ACC112 (cell line): ENCODE data around the gene BMP8B.
A peak's percentile ranks its signal among the peaks of the same experiment; 100 is the strongest.
"Not testable (repeated sequence)": the region's sequence is repeated elsewhere in the genome, so short reads cannot be mapped to it uniquely, and the experiment has no call there.

Experiments used
- H2AFZ ChIP-seq: fragments of 200-600 bp; sonication (generic); one replicate; pipeline ENCODE4 v1.6.0; 2017; ENCODE audit warnings: antibody characterized with exemption, low read length; ENCODE audit not compliant: unreplicated experiment
- H3K27ac ChIP-seq: fragments of 200-600 bp; sonication (generic); 2 replicates; pipeline ENCODE4 v1.5.1; 2014; ENCODE audit warnings: low read depth, mild to moderate bottlenecking, antibody characterized with exemption, low read length, moderate library complexity
- H3K27me3 ChIP-seq: fragments of 200-600 bp; sonication (generic); 2 replicates; pipeline ENCODE4 v1.6.1; 2014; ENCODE audit warnings: mild to moderate bottlenecking, antibody characterized with exemption, low read length, moderate library complexity, mixed read lengths; ENCODE audit not compliant: insufficient read depth
- H3K36me3 ChIP-seq: fragments of 200-600 bp; sonication (generic); 2 replicates; pipeline ENCODE4 v1.6.1; 2016; ENCODE audit warnings: mild to moderate bottlenecking, antibody characterized with exemption, low read length, moderate library complexity, mixed read lengths; ENCODE audit not compliant: insufficient read depth
- H3K4me1 ChIP-seq: fragments of 200-600 bp; sonication (generic); one replicate; pipeline ENCODE4 v1.6.1; 2016; ENCODE audit warnings: low read length, mixed read lengths; ENCODE audit not compliant: insufficient read depth, unreplicated experiment, control insufficient read depth
- H3K4me3 ChIP-seq: fragments of 200-600 bp; sonication (generic); 2 replicates; pipeline ENCODE4 v1.5.1; 2014; ENCODE audit warnings: mild to moderate bottlenecking, low read depth, low read length
- H3K79me2 ChIP-seq: fragments of 200-600 bp; sonication (generic); one replicate; pipeline ENCODE4 v1.6.0; 2016; ENCODE audit warnings: low read length; ENCODE audit not compliant: control insufficient read depth, unreplicated experiment, insufficient read depth

The BMP8B gene

GRCh38 chr1:39777306-39777705 is 11.4 kb downstream of the BMP8B start:
- Histone ChIP-seq H3K27ac (no peak overlapping the region), H3K36me3 (no peaks in the 10 kb centered on the region), H2AFZ (no peak overlapping the region), H3K4me1 (no peaks in the 10 kb centered on the region), H3K4me3 (no peak overlapping the region), H3K27me3 (peaks cover 22% of the 10 kb centered on the region), H3K79me2 (no peaks in the 10 kb centered on the region)

- Histone ChIP-seq H3K4me1 (no peaks in the 10 kb centered on the region), H3K27ac (no peak overlapping the region), H3K27me3 (peaks cover 22% of the 10 kb centered on the region), H3K36me3 (no peaks in the 10 kb centered on the region), H3K79me2 (no peaks in the 10 kb centered on the region), H3K4me3 (no peak overlapping the region), H2AFZ (no peak overlapping the region)
These were observed 11.8 kb downstream of the BMP8B start for GRCh38 chr1:39776886-39777285.

- H3K79me2 ChIP-seq = no peaks in the 10 kb centered on the region
- no peak overlapping the region for H3K4me3 ChIP-seq
- H3K4me1 ChIP-seq = no peaks in the 10 kb centered on the region
- no peak overlapping the region for H2AFZ ChIP-seq
- H3K27ac ChIP-seq = no peak overlapping the region
- H3K36me3 ChIP-seq = no peaks in the 10 kb centered on the region
- peaks cover 19% of the 10 kb centered on the region for H3K27me3 ChIP-seq
These were observed 12.3 kb downstream of the BMP8B start for GRCh38 chr1:39776400-39776713.

GRCh38 chr1:39775676-39776399 is 12.8 kb downstream of the BMP8B start:
- H3K27me3 ChIP-seq = peaks cover 14% of the 10 kb centered on the region
- H3K79me2 ChIP-seq, H3K4me3 ChIP-seq, H3K4me1 ChIP-seq, H2AFZ ChIP-seq, H3K27ac ChIP-seq, H3K36me3 ChIP-seq: not testable (repeated sequence)

- H3K36me3 ChIP-seq, H3K4me1 ChIP-seq, H3K79me2 ChIP-seq, H2AFZ ChIP-seq, H3K27me3 ChIP-seq, H3K27ac ChIP-seq, H3K4me3 ChIP-seq: not testable (repeated sequence)
These were observed 13.5 kb downstream of the BMP8B start for GRCh38 chr1:39775141-39775540.

- not testable (repeated sequence) for H3K4me3 ChIP-seq, H2AFZ ChIP-seq
These were observed 15.2 kb downstream of the BMP8B start for GRCh38 chr1:39773369-39773979.

GRCh38 chr1:39771022-39771532 is 17.6 kb downstream of the BMP8B start, which contains the start of gene OXCT2:
TSS of gene OXCT2 (minus strand) at chr1:39771348. CDS start at chr1:39771255, 93 bp downstream.
- not testable (repeated sequence) for H2AFZ ChIP-seq, H3K27ac ChIP-seq, H3K79me2 ChIP-seq, H3K4me1 ChIP-seq, H3K27me3 ChIP-seq, H3K36me3 ChIP-seq
- H3K4me3 ChIP-seq = peak within 1 kb of the TSS; percentile 74

More at GRCh38 chr1:39773369-39773979, 15.2 kb downstream of the BMP8B start:
- not testable (repeated sequence) for H3K27ac ChIP-seq, H3K36me3 ChIP-seq, H3K4me1 ChIP-seq, H3K79me2 ChIP-seq, H3K27me3 ChIP-seq

GRCh38 chr1:39770100-39771021 is 18.3 kb downstream of the BMP8B start:
- not testable (repeated sequence) for H3K36me3 ChIP-seq

GRCh38 chr1:39769502-39769901 is 19.2 kb downstream of the BMP8B start:
- not testable (repeated sequence) for H3K36me3 ChIP-seq, H3K4me3 ChIP-seq, H3K4me1 ChIP-seq, H3K27ac ChIP-seq, H3K79me2 ChIP-seq, H3K27me3 ChIP-seq, H2AFZ ChIP-seq

More at GRCh38 chr1:39770100-39771021, 18.3 kb downstream of the BMP8B start:
- H2AFZ ChIP-seq, H3K27me3 ChIP-seq, H3K27ac ChIP-seq, H3K79me2 ChIP-seq, H3K4me1 ChIP-seq: not testable (repeated sequence)
- H3K4me3 ChIP-seq = peak overlapping the region; percentile 74

GRCh38 chr1:39766466-39766865 is 22.2 kb downstream of the BMP8B start:
- not testable (repeated sequence) for H3K4me3 ChIP-seq, H3K27me3 ChIP-seq, H3K4me1 ChIP-seq, H3K36me3 ChIP-seq, H3K27ac ChIP-seq, H2AFZ ChIP-seq, H3K79me2 ChIP-seq
